Measurements from ENCODE around the gene RNF168.

DNA sequence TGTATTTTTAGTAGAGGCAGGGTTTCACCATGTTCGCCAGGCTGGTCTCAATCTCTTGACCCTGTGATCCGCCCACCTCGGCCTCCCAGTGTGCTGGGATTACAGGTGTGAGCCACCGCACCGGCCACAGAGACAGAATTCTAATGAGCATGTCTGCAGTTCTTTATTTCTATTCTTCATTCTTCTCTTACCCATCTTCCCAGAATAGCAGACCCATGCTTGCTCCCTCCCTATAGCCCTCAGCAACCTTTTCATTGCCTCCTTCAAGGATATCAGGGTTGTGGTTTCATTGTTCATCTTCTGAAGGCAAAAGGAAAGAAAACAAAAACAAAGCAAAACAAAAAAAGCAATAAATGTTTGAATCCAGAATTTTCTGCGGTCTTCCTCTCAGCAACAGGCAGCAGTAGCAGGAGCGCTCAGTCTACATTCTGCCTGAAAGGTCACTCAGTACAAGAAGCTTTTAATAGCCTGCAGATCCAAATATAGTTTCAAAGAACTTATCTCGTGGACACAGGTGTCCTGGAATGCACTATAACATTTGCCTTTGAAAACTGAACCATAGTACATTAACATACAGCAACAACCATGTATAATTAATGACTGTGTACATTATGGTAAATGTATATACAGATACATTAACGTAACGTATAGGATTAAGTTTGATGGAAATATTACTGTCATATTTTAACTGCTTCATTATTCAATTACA, 11.5 kb upstream of the RNF168 start, which contains the start of gene SMCO1:
- TF ChIP-seq POLR2A (IDR thresholded peaks at IDR 0.05), result no peak
- TF ChIP-seq, protein P1, sequence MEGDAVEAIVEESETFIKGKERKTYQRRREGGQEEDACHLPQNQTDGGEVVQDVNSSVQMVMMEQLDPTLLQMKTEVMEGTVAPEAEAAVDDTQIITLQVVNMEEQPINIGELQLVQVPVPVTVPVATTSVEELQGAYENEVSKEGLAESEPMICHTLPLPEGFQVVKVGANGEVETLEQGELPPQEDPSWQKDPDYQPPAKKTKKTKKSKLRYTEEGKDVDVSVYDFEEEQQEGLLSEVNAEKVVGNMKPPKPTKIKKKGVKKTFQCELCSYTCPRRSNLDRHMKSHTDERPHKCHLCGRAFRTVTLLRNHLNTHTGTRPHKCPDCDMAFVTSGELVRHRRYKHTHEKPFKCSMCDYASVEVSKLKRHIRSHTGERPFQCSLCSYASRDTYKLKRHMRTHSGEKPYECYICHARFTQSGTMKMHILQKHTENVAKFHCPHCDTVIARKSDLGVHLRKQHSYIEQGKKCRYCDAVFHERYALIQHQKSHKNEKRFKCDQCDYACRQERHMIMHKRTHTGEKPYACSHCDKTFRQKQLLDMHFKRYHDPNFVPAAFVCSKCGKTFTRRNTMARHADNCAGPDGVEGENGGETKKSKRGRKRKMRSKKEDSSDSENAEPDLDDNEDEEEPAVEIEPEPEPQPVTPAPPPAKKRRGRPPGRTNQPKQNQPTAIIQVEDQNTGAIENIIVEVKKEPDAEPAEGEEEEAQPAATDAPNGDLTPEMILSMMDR (IDR thresholded peaks at IDR 0.05), result no peak
